SU-DHL-6 (cell line): Measurements from ENCODE around the gene MLANA.

Experiments
- H2AFZ ChIP-seq: fragments of 200-600 bp; sonication (generic); 2 replicates; pipeline ENCODE4 v1.6.1; 2014; ENCODE audit warnings: low read depth, mild to moderate bottlenecking, moderate library complexity, mixed read lengths, antibody characterized with exemption, low read length; ENCODE audit not compliant: severe bottlenecking
- H3F3A ChIP-seq: fragments of 200-600 bp; shearing (Covaris generic); 2 replicates; pipeline ENCODE4 v1.6.0; 2016; ENCODE audit warnings: antibody characterized with exemption, mild to moderate bottlenecking; ENCODE audit not compliant: insufficient read depth
- H3K27ac ChIP-seq: fragments of 200-600 bp; sonication (generic); 2 replicates; pipeline ENCODE4 v1.5.1; 2016; ENCODE audit warnings: low read depth, mild to moderate bottlenecking, low read length, moderate library complexity, mixed read lengths
- H3K27me3 ChIP-seq: fragments of 200-600 bp; sonication (generic), shearing (Covaris generic); 2 replicates; pipeline ENCODE4 v1.6.0; 2014; ENCODE audit warnings: mild to moderate bottlenecking, low read length
- H3K36me3 ChIP-seq: fragments of 200-600 bp; sonication (generic); 2 replicates; pipeline ENCODE4 v1.6.1; 2014; ENCODE audit warnings: mild to moderate bottlenecking, low read length, mixed read lengths
- H3K4me2 ChIP-seq: fragments of 300-600, 200-600 bp; shearing (Covaris generic), sonication (generic); 2 replicates; pipeline ENCODE4 v1.6.0; 2014; ENCODE audit warnings: low read length, low read depth, mild to moderate bottlenecking; ENCODE audit not compliant: poor library complexity, severe bottlenecking
- H3K4me3 ChIP-seq: fragments of 200-600 bp; sonication (generic); 2 replicates; pipeline ENCODE4 v1.5.1; 2014; ENCODE audit warnings: antibody characterized with exemption, low read length, mild to moderate bottlenecking, mixed read lengths; ENCODE audit not compliant: insufficient read depth, poor library complexity, severe bottlenecking
- H3K79me2 ChIP-seq: fragments of 200-600 bp; sonication (generic); 2 replicates; pipeline ENCODE4 v1.6.1; 2014; ENCODE audit warnings: mild to moderate bottlenecking, low read length, moderate library complexity; ENCODE audit not compliant: insufficient read depth
- H3K9ac ChIP-seq: fragments of 200-600 bp; sonication (generic); 2 replicates; pipeline ENCODE4 v1.7.0; 2014; ENCODE audit warnings: mild to moderate bottlenecking, low read length
- H3K9me2 ChIP-seq: fragments of 200-600 bp; sonication (generic); replicated peaks from 2 replicates; pipeline ENCODE4 v1.6.1; 2014; ENCODE audit warnings: low read length; ENCODE audit not compliant: insufficient read depth
- H3K9me3 ChIP-seq: fragments of 200-600 bp; sonication (generic); 2 replicates; pipeline ENCODE4 v1.6.1; 2014; ENCODE audit warnings: low read length, mixed read lengths; ENCODE audit not compliant: insufficient read depth
- H4K20me1 ChIP-seq: fragments of 200-600 bp; sonication (generic); 2 replicates; pipeline ENCODE4 v1.6.1; 2014; ENCODE audit warnings: low read depth, mild to moderate bottlenecking, antibody characterized with exemption, low read length, moderate library complexity, mixed read lengths
- CTCF ChIP-seq: fragments of 200-600 bp; sonication (generic); IDR thresholded peaks from one replicate; pipeline ENCODE4 v1.5.1; 2017; ENCODE audit warnings: antibody characterized with exemption, mild to moderate bottlenecking, low read length, moderate library complexity; ENCODE audit not compliant: insufficient read depth, poor library complexity, severe bottlenecking
- EZH2phosphoT487 ChIP-seq: fragments of 200-600 bp; sonication (generic), shearing (Covaris generic); conservative IDR thresholded peaks from 2 replicates; pipeline ENCODE4 v1.6.1; 2018; ENCODE audit warnings: mild to moderate bottlenecking, antibody characterized with exemption, low read length, moderate library complexity, mixed read lengths

Gene MLANA

DNA sequence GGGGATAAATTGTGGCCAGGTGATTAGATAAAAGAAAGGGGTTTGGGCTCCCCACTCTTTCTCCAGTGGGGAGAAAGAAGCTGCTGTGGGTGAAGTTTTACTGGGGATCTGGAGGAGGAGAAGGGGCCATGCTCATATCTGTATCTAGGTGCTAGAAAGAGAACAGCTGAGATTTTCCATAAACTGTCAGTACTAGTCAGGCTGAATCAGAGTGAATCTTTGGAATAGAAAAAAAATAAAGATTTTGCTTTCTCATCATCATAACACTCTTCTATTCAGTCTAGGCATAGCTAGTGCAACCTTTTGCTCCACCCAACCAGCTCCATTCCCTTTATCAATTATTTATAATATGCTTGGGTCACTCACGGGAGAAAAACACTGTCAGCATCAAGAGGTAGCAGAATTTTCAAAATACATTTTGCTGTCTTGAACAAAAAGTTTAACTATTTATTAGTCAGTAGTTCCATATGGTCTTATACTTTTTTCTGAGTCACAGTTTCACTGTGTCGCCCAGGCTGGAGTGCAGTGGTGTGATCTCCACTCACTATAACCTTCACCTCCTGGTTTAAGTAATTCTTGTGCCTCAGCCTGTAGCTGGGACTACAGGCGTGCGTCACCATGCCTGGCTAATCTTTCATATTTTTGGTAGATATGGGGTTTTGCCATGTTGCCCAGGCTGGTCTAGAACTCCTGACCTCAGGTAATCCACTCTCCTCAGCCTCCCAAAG is 36.5 kb upstream of the MLANA start:
- no peak for TF ChIP-seq CTCF
- no peak for TF ChIP-seq EZH2phosphoT487
- H3K4me2 ChIP-seq, result no peak overlapping the region
- no peaks in the 10 kb centered on the region for H4K20me1 ChIP-seq
- no peak overlapping the region for H3K27ac ChIP-seq
- no peaks in the 10 kb centered on the region for H3K36me3 ChIP-seq
- no peak overlapping the region for H3K4me3 ChIP-seq
- no peaks in the 10 kb centered on the region for H3K9me3 ChIP-seq
- no peak overlapping the region for H2AFZ ChIP-seq
- no peaks in the 10 kb centered on the region for H3K79me2 ChIP-seq
- no peak overlapping the region for H3K9ac ChIP-seq
- H3K9me2 ChIP-seq, result no peaks in the 10 kb centered on the region
- no peaks in the 10 kb centered on the region for H3K27me3 ChIP-seq
- H3F3A ChIP-seq, result no peaks in the 10 kb centered on the region

- Histone ChIP-seq H4K20me1 (no peaks in the 10 kb centered on the region), H3K36me3 (no peaks in the 10 kb centered on the region), H3K4me3 (no peak overlapping the region), H3K27me3 (no peaks in the 10 kb centered on the region), H3K9me2 (no peaks in the 10 kb centered on the region), H2AFZ (no peak overlapping the region), H3K9ac (no peak overlapping the region), H3F3A (no peaks in the 10 kb centered on the region), H3K9me3 (no peaks in the 10 kb centered on the region), H3K27ac (no peak overlapping the region), H3K4me2 (no peak overlapping the region), H3K79me2 (no peaks in the 10 kb centered on the region)
- TF ChIP-seq EZH2phosphoT487 (no peak), CTCF (no peak)
Measured at GRCh38 chr9:5857928-5858327, 32.8 kb upstream of the MLANA start.

GRCh38 chr9:5858833-5859232 is 31.9 kb upstream of the MLANA start:
- TF ChIP-seq CTCF (no peak), EZH2phosphoT487 (no peak)
- Histone ChIP-seq H3K4me2 (no peak overlapping the region), H3K79me2 (no peaks in the 10 kb centered on the region), H2AFZ (no peak overlapping the region), H3K9ac (no peak overlapping the region), H3K4me3 (no peak overlapping the region), H3K36me3 (no peaks in the 10 kb centered on the region), H3F3A (no peaks in the 10 kb centered on the region), H3K9me2 (no peaks in the 10 kb centered on the region), H3K27me3 (no peaks in the 10 kb centered on the region), H3K9me3 (no peaks in the 10 kb centered on the region), H4K20me1 (no peaks in the 10 kb centered on the region), H3K27ac (no peak overlapping the region)
